T47D (cell line): Measurements from ENCODE around the gene BAD.

Source experiments
- DNase-seq, 2 experiments: peaks; one replicate each; pipeline versions ENCODE4 v3.0.0 to v3.0.0-alpha.2; 2011 to 2012; ENCODE audit warnings: low read depth in 1 of 2, low spot score in 1 of 2
- JUND ChIP-seq: IDR thresholded peaks from 2 replicates; pipeline ENCODE4 v1.6.1; 2012; ENCODE audit warnings: low read depth
- in situ Hi-C: cut with HindIII; loops from 2 replicates; pipeline ENCODE4 v1.10.0; 2016; ENCODE audit warnings: low sequenced_read_pairs, low pct_unique_long_range_greater_than_20kb

Gene BAD

GRCh38 chr11:64287676-64288352 is 3.3 kb upstream of the BAD start:
- in situ Hi-C loops = no loop called here
- no peak for TF ChIP-seq JUND
- DNase-seq = no peak

- in situ Hi-C loops = no loop called here
- no peak for DNase-seq
- no peak for TF ChIP-seq JUND
Measured at GRCh38 chr11:64286801-64287159, 2.3 kb upstream of the BAD start.

GRCh38 chr11:64285885-64286800 is 1.7 kb upstream of the BAD start:
- TF ChIP-seq JUND = no peak
- DNase-seq = peak; percentile 72 to 77
- in situ Hi-C loops = no loop called here

GRCh38 chr11:64284962-64285884 is 758 bp upstream of the BAD start, which contains the start of gene GPR137:
Gene GPR137 (plus strand): TSS chr11:64285848. CDS start chr11:64286525, 677 bp downstream.
- in situ Hi-C loops = no loop called here
- no peak for TF ChIP-seq JUND
- peak; percentile 86 to 90 for DNase-seq

GRCh38 chr11:64283092-64283491 is 1.4 kb downstream of the BAD start:
- TF ChIP-seq JUND = no peak
- in situ Hi-C loops = no loop called here

GRCh38 chr11:64281957-64282770 is 2.3 kb downstream of the BAD start:
- DNase-seq = no peak
- in situ Hi-C loops = no loop called here
- no peak for TF ChIP-seq JUND

More at GRCh38 chr11:64283092-64283491, 1.4 kb downstream of the BAD start:
- DNase-seq = no peak

GRCh38 chr11:64278576-64279190 is 5.8 kb downstream of the BAD start:
- DNase-seq = no peak
- in situ Hi-C loops = no loop called here
- no peak for TF ChIP-seq JUND

GRCh38 chr11:64276653-64277431 is 7.6 kb downstream of the BAD start:
- no peak for DNase-seq
- TF ChIP-seq JUND = no peak
- in situ Hi-C loops = no loop called here

- in situ Hi-C loops = no loop called here
- TF ChIP-seq JUND = no peak
- no peak for DNase-seq
Measured at GRCh38 chr11:64275841-64276240, 8.6 kb downstream of the BAD start.

- DNase-seq = no peak
- in situ Hi-C loops = no loop called here
- no peak for TF ChIP-seq JUND
Measured at GRCh38 chr11:64275031-64275800, 9.2 kb downstream of the BAD start.
